ENCODE data around the gene GPR37. TPM values are rescaled to one million over a fixed set of nuclear protein-coding genes. Genes with fewer than 3 reads are reported as not detected.

GPR37 gene
- total RNA-seq, 1 donor from 2014 or later: 4.1 TPM

DNA sequence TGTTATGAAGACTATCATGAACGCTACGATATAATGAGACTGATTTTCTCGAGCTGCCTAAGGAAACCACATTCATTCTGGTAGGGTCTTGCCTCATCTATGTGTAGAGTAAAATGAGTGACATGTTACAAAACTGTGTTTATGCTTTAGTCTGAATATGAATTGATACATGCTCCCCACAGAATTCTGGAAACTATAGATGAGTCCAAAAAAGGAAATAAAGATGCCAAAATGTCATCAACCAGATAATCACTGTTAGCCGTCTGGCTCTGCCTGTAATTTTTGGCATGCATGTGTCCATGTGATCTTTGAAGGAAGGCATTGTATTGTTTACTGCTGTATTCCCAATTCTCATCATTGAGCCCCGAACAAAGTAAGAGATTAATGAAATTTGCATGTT, 42.6 kb upstream of the GPR37 start:
- no peak overlapping the region for H3K4me3 ChIP-seq (ENCODE audit: low read depth, low read length)
- H3K27me3 ChIP-seq (ENCODE audit: control insufficient read depth, insufficient read depth, low read length): no peaks in the 10 kb centered on the region
- no peak for DNase-seq (ENCODE audit: low read depth)
- no peaks in the 10 kb centered on the region for H3K36me3 ChIP-seq (ENCODE audit: control insufficient read depth, insufficient read depth, low read length)
- TF ChIP-seq, protein P1, sequence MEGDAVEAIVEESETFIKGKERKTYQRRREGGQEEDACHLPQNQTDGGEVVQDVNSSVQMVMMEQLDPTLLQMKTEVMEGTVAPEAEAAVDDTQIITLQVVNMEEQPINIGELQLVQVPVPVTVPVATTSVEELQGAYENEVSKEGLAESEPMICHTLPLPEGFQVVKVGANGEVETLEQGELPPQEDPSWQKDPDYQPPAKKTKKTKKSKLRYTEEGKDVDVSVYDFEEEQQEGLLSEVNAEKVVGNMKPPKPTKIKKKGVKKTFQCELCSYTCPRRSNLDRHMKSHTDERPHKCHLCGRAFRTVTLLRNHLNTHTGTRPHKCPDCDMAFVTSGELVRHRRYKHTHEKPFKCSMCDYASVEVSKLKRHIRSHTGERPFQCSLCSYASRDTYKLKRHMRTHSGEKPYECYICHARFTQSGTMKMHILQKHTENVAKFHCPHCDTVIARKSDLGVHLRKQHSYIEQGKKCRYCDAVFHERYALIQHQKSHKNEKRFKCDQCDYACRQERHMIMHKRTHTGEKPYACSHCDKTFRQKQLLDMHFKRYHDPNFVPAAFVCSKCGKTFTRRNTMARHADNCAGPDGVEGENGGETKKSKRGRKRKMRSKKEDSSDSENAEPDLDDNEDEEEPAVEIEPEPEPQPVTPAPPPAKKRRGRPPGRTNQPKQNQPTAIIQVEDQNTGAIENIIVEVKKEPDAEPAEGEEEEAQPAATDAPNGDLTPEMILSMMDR (IDR thresholded peaks at IDR 0.05; ENCODE audit: insufficient read depth, low read length, poor library complexity, severe bottlenecking): no peak

DNA sequence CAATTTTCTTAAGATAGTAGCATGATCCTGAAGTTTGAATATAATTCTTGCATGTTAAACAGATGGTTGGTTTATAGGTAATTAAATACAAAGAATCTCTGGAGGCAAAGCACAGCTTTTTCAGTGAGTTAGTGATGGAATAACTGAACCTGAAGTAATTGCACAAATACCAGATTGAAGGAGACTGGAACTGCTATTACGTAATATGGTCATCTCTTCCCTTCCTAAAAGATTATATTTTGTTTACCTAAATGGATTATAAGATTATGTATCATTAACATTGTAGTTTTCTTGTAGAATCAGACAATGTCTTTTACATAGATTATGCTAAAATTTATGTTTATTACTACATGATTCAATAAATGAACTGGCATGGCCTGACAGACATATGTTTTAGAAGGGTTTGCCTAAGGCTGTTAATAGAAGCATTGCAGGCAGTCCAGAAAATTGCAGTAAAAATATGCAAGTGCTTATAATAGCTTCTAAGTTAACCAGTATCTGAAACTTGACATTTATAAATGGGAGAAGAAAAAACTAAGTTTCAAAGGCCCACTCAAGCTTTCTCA, 35.8 kb upstream of the GPR37 start:
- H3K27me3 ChIP-seq (ENCODE audit: control insufficient read depth, insufficient read depth, low read length): no peaks in the 10 kb centered on the region
- TF ChIP-seq, protein P1 (IDR thresholded peaks at IDR 0.05; ENCODE audit: insufficient read depth, low read length, poor library complexity, severe bottlenecking): no peak
- DNase-seq (ENCODE audit: low read depth): no peak
- H3K4me3 ChIP-seq (ENCODE audit: low read depth, low read length): no peak overlapping the region
- no peaks in the 10 kb centered on the region for H3K36me3 ChIP-seq (ENCODE audit: control insufficient read depth, insufficient read depth, low read length)

DNA sequence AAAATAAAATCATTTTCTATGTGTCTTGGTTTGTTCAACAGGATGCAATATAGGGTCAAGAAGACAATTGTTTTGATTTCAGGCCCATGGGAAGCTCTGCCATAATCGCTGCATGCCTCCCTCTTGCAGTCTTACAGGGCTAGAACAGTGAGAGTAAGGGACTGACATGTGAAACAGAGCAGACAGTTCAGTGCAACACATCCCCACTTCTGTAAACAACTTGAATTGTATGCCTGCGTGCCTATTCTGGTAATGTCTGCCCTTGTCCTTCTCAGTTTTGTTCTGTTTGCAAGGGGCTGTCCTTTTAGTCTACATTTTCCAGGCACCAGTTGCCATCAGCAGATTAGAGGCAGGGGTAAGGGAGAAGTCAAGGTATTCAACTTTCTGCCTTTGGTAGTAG, 34.8 kb upstream of the GPR37 start:
- Histone ChIP-seq H3K4me3 (ENCODE audit: low read depth, low read length) (no peak overlapping the region), H3K27me3 (ENCODE audit: control insufficient read depth, insufficient read depth, low read length) (no peaks in the 10 kb centered on the region), H3K36me3 (ENCODE audit: control insufficient read depth, insufficient read depth, low read length) (no peaks in the 10 kb centered on the region)
- no peak for DNase-seq (ENCODE audit: low read depth)
- TF ChIP-seq, protein P1 (IDR thresholded peaks at IDR 0.05; ENCODE audit: insufficient read depth, low read length, poor library complexity, severe bottlenecking): no peak

DNA sequence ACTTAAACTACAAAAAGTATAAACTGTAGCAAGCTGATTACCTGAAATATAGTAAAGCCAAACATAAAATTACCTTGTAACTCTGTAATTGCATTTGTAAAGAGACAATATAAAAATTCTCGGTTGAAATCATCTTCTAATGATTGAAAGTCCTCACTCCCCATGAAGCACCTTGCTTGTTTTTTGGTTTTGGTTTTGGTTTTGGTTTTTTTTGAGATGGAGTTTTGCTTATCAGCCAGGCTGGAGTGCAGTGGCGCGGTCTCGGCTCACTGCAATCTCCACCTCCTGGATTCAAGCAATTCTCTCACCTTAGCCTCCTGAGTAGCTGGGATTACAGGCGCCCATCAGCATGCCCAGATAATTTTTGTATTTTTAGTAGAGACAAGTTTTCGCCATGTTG, 33.9 kb upstream of the GPR37 start:
- Histone ChIP-seq H3K4me3 (ENCODE audit: low read depth, low read length) (no peak overlapping the region), H3K36me3 (ENCODE audit: control insufficient read depth, insufficient read depth, low read length) (no peaks in the 10 kb centered on the region), H3K27me3 (ENCODE audit: control insufficient read depth, insufficient read depth, low read length) (no peaks in the 10 kb centered on the region)
- no peak for DNase-seq (ENCODE audit: low read depth)
- TF ChIP-seq, protein P1 (IDR thresholded peaks at IDR 0.05; ENCODE audit: insufficient read depth, low read length, poor library complexity, severe bottlenecking): no peak

DNA sequence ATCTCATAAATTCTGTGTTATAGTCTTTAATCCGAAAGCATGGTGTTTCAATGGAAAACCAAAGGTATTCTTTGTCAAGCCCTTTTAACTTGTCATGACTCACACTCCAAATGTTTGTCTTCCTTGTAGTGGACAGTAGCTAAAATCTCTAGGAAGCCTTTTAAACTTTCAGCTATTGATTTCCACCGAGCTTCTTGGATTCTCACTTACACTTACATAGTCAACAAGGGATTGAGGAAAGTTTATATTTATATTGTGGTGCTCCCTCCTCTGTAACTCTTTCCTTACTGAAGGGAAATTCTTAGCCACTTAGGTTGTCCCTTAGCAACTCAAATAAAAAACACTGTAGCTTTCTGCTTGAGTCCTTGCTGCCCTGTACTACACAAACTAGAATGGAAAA, 31.2 kb upstream of the GPR37 start:
- DNase-seq (ENCODE audit: low read depth): no peak
- Histone ChIP-seq H3K36me3 (ENCODE audit: control insufficient read depth, insufficient read depth, low read length) (no peaks in the 10 kb centered on the region), H3K27me3 (ENCODE audit: control insufficient read depth, insufficient read depth, low read length) (no peaks in the 10 kb centered on the region), H3K4me3 (ENCODE audit: low read depth, low read length) (no peak overlapping the region)
- TF ChIP-seq, protein P1 (IDR thresholded peaks at IDR 0.05; ENCODE audit: insufficient read depth, low read length, poor library complexity, severe bottlenecking): no peak

DNA sequence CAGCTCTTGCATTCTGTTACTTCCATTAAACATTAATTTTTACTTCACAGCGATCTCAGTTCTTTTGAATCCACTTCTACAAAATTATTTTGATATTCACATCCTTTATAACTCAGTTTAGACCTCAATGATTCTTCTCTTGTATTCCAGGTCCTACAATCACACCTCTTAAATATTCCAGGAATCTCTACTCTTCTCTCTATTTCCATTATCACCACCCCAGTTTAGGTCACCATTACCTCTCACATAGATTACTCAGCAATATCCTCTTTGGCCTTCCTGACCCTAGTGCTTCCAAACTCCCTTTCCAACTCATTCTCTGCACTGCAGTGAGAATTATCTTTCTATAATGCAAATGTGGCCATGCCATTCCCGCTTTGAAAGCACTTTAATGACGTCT, 27.1 kb upstream of the GPR37 start:
- no peak for DNase-seq (ENCODE audit: low read depth)
- Histone ChIP-seq H3K4me3 (ENCODE audit: low read depth, low read length) (no peak overlapping the region), H3K27me3 (ENCODE audit: control insufficient read depth, insufficient read depth, low read length) (no peaks in the 10 kb centered on the region), H3K36me3 (ENCODE audit: control insufficient read depth, insufficient read depth, low read length) (no peaks in the 10 kb centered on the region)
- TF ChIP-seq, protein P1 (IDR thresholded peaks at IDR 0.05; ENCODE audit: insufficient read depth, low read length, poor library complexity, severe bottlenecking): no peak
